IMR-90 (cell line): ENCODE results near the gene NUFIP2.
"Not testable (repeated sequence)": the region's sequence is repeated elsewhere in the genome, so short reads cannot be mapped to it uniquely, and the experiment has no call there.

Experiments used
- BHLHE40 ChIP-seq: fragments of 150-350 bp; IDR thresholded peaks from 2 replicates; pipeline ENCODE4 v1.6.1; 2016; ENCODE audit warnings: mild to moderate bottlenecking, low read depth, low read length
- CHD1 ChIP-seq: IDR thresholded peaks from 2 replicates; pipeline ENCODE4 v1.6.1; 2012; ENCODE audit warnings: low read depth, low read length, improper control_type of control experiment
- MAFK ChIP-seq: IDR thresholded peaks from 2 replicates; pipeline ENCODE4 v1.6.1; 2012; ENCODE audit warnings: low read depth, low read length, improper control_type of control experiment
- POLR2A ChIP-seq: IDR thresholded peaks from 2 replicates; pipeline ENCODE4 v1.6.1; 2012; ENCODE audit warnings: mild to moderate bottlenecking, low read depth, low read length
- RAD21 ChIP-seq: IDR thresholded peaks from 2 replicates; pipeline ENCODE4 v1.6.1; 2012; ENCODE audit warnings: low read length, improper control_type of control experiment
- RFX5 ChIP-seq: IDR thresholded peaks from 2 replicates; pipeline ENCODE4 v1.8.0; 2012; ENCODE audit warnings: low read depth, mild to moderate bottlenecking, low read length, moderate library complexity
- USF2 ChIP-seq: fragments of 150-350 bp; IDR thresholded peaks from 2 replicates; pipeline ENCODE4 v1.6.1; 2017; ENCODE audit warnings: mild to moderate bottlenecking, antibody characterized with exemption, low read length, low read depth
- TF ChIP-seq, protein P1 (sequence below): conservative IDR thresholded peaks from 2 replicates; pipeline ENCODE4 v1.5.1; 2012; ENCODE audit warnings: mild to moderate bottlenecking, low read depth, low read length, improper control_type of control experiment
- TF ChIP-seq, protein P2 (sequence below): fragments of 150-350 bp; IDR thresholded peaks from 2 replicates; pipeline ENCODE4 v1.6.1; 2016; ENCODE audit warnings: low read depth, mild to moderate bottlenecking, low read length, moderate library complexity, borderline replicate concordance

GRCh38 chr17:29221338-29221737, 72.6 kb downstream of the NUFIP2 start:
- TF ChIP-seq POLR2A, RFX5, MAFK, USF2, RAD21, CHD1, BHLHE40: not testable (repeated sequence)
- TF ChIP-seq, protein P1, sequence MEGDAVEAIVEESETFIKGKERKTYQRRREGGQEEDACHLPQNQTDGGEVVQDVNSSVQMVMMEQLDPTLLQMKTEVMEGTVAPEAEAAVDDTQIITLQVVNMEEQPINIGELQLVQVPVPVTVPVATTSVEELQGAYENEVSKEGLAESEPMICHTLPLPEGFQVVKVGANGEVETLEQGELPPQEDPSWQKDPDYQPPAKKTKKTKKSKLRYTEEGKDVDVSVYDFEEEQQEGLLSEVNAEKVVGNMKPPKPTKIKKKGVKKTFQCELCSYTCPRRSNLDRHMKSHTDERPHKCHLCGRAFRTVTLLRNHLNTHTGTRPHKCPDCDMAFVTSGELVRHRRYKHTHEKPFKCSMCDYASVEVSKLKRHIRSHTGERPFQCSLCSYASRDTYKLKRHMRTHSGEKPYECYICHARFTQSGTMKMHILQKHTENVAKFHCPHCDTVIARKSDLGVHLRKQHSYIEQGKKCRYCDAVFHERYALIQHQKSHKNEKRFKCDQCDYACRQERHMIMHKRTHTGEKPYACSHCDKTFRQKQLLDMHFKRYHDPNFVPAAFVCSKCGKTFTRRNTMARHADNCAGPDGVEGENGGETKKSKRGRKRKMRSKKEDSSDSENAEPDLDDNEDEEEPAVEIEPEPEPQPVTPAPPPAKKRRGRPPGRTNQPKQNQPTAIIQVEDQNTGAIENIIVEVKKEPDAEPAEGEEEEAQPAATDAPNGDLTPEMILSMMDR, result not testable (repeated sequence)
- TF ChIP-seq, protein P2, sequence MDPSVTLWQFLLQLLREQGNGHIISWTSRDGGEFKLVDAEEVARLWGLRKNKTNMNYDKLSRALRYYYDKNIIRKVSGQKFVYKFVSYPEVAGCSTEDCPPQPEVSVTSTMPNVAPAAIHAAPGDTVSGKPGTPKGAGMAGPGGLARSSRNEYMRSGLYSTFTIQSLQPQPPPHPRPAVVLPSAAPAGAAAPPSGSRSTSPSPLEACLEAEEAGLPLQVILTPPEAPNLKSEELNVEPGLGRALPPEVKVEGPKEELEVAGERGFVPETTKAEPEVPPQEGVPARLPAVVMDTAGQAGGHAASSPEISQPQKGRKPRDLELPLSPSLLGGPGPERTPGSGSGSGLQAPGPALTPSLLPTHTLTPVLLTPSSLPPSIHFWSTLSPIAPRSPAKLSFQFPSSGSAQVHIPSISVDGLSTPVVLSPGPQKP, result not testable (repeated sequence)
